Gastrocnemius medialis (tissue), 4 donors: ENCODE data around the gene AGGF1.

ENCODE experiments used
- CTCF ChIP-seq, 5 experiments: fragments of 450-650 bp in 3 of 5; fragments of 200-600 bp in 2 of 5; sonication (generic) in 2 of 5; IDR thresholded peaks in 4 of 5; conservative IDR thresholded peaks in 1 of 5; 1 replicate in 4 of 5; 2 replicates in 1 of 5; pipeline ENCODE4 v1.5.1; 2016 to 2019; ENCODE audit warnings: antibody characterized with exemption in 5 of 5, mild to moderate bottlenecking in 3 of 5, moderate library complexity in 3 of 5
- POLR2A ChIP-seq, 2 donors: fragments of 450-650 bp; IDR thresholded peaks; one replicate each; pipeline ENCODE4 v1.6.1; 2017; ENCODE audit warnings: antibody characterized with exemption in 2 of 2, mild to moderate bottlenecking in 2 of 2, moderate library complexity in 2 of 2

DNA sequence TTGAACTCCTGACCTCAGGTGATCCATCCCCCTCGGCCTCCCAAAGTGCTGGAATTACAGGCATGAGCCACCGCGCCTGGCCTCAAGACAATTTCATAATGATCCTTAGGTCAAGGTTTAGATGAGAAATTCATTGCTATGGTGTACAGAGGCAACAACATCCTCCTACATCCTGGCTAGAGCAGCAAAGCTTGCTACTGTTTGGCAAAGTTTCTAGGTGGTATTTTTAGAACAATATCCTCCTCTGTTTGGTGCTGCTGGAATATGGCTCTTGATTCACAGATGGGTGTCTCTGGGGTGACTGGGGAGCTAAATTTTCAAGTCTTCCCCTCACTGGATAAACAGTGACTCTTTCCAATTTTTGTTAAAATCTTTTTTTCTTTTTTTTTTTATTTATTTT is 46.7 kb upstream of the AGGF1 start:
- no peak for TF ChIP-seq CTCF (IDR thresholded peaks at IDR 0.05 in 4 of 5, conservative IDR thresholded peaks at IDR 0.05 in 1 of 5)
- no peak for TF ChIP-seq POLR2A (IDR thresholded peaks at IDR 0.05)
